GM23248 (cell line): ENCODE measurements around the gene TOX2. TPM values are rescaled to one million over a fixed set of nuclear protein-coding genes. Genes with fewer than 3 reads are reported as not detected.

Experiments used
- DNase-seq: peaks from one replicate; pipeline ENCODE4 v3.0.0-alpha.2; 2015
- H2AFZ ChIP-seq: fragments of 200-600 bp; sonication (generic); 2 replicates; pipeline ENCODE4 v1.6.1; 2016; ENCODE audit warnings: antibody characterized with exemption
- H3F3A ChIP-seq: fragments of 200-600 bp; sonication (generic); 2 replicates; pipeline ENCODE4 v1.6.1; 2016; ENCODE audit warnings: mild to moderate bottlenecking, antibody characterized with exemption, mixed run types; ENCODE audit not compliant: insufficient read depth
- H3K27ac ChIP-seq: fragments of 200-600 bp; sonication (generic); 2 replicates; pipeline ENCODE4 v1.5.1; 2016; ENCODE audit warnings: mild to moderate bottlenecking
- H3K27me3 ChIP-seq: fragments of 200-600 bp; sonication (generic); replicated peaks from 2 replicates; pipeline ENCODE4 v1.6.1; 2016; ENCODE audit warnings: mild to moderate bottlenecking; ENCODE audit not compliant: insufficient read depth
- H3K36me3 ChIP-seq: fragments of 200-600 bp; sonication (generic); 2 replicates; pipeline ENCODE4 v1.6.1; 2016; ENCODE audit warnings: low read depth, mild to moderate bottlenecking
- H3K4me1 ChIP-seq: fragments of 200-600 bp; sonication (generic); 2 replicates; pipeline ENCODE4 v1.6.1; 2016; ENCODE audit warnings: mild to moderate bottlenecking; ENCODE audit not compliant: insufficient read depth
- H3K4me2 ChIP-seq: fragments of 200-600 bp; sonication (generic); one replicate; pipeline ENCODE4 v1.6.1; 2016; ENCODE audit warnings: mild to moderate bottlenecking; ENCODE audit not compliant: unreplicated experiment
- H3K4me3 ChIP-seq: fragments of 200-600 bp; sonication (generic); 2 replicates; pipeline ENCODE4 v1.5.1; 2016; ENCODE audit warnings: mild to moderate bottlenecking
- H3K79me2 ChIP-seq: fragments of 200-600 bp; sonication (generic); 2 replicates; pipeline ENCODE4 v1.6.1; 2016; ENCODE audit warnings: mild to moderate bottlenecking; ENCODE audit not compliant: insufficient read depth
- H3K9ac ChIP-seq: fragments of 200-600 bp; sonication (generic); 2 replicates; pipeline ENCODE4 v1.6.1; 2016; ENCODE audit warnings: mild to moderate bottlenecking
- H3K9me2 ChIP-seq: fragments of 200-600 bp; sonication (generic); 2 replicates; pipeline ENCODE4 v1.6.1; 2016; ENCODE audit warnings: mixed run types, mild to moderate bottlenecking, moderate library complexity; ENCODE audit not compliant: insufficient read depth
- H3K9me3 ChIP-seq: fragments of 200-600 bp; sonication (generic); one replicate; pipeline ENCODE4 v1.6.1; 2017; ENCODE audit warnings: low read depth
- H4K20me1 ChIP-seq: fragments of 200-600 bp; sonication (generic); 2 replicates; pipeline ENCODE4 v1.6.0; 2016; ENCODE audit not compliant: insufficient read depth
- EZH2 ChIP-seq: fragments of 200-600 bp; sonication (generic); IDR thresholded peaks from 2 replicates; pipeline ENCODE4 v1.6.1; 2018; ENCODE audit warnings: antibody characterized with exemption, mild to moderate bottlenecking; ENCODE audit not compliant: insufficient read depth, poor library complexity, severe bottlenecking
- EZH2phosphoT487 ChIP-seq: fragments of 200-600 bp; sonication (generic); IDR thresholded peaks from 2 replicates; pipeline ENCODE4 v1.6.1; 2018; ENCODE audit warnings: antibody characterized with exemption, moderate library complexity, mild to moderate bottlenecking, low read depth; ENCODE audit not compliant: insufficient read depth
- WGBS, 2 experiments: methylation state at CpG; one replicate each; pipeline ENCODE4 v1.1.6; 2015 to 2017; ENCODE audit warnings: low lambda C conversion rate in 2 of 2, low coverage in 1 of 2; ENCODE audit errors: missing lambda C conversion rate in 2 of 2; 5-methylcytosine and 5-hydroxymethylcytosine counted together
- in situ Hi-C: fragments of 300-500 bp; cut with MboI; formaldehyde crosslinking; loops from 2 replicates; pipeline ENCODE4 v1.15.0; 2020
- polyA plus RNA-seq: library from polyadenylated mRNA; unstranded; fragments of >200 nt; fragmentation: Nextera tagmentation; extraction: Ambion mirVana; gene quantifications from 2 replicates; pipeline ENCODE4 v1.2.1, GENCODE V29; 2016
- total RNA-seq: library from RNA; depleted of rRNA; stranded (reverse); fragments of >200 nt; shearing (Covaris generic); gene quantifications from 2 replicates; pipeline ENCODE4 v1.2.3, GENCODE V29; 2014

TOX2 gene
- total and polyA plus RNA-seq, 2 experiments from 2014 or later, result 0.97 to 15.9 TPM

DNA sequence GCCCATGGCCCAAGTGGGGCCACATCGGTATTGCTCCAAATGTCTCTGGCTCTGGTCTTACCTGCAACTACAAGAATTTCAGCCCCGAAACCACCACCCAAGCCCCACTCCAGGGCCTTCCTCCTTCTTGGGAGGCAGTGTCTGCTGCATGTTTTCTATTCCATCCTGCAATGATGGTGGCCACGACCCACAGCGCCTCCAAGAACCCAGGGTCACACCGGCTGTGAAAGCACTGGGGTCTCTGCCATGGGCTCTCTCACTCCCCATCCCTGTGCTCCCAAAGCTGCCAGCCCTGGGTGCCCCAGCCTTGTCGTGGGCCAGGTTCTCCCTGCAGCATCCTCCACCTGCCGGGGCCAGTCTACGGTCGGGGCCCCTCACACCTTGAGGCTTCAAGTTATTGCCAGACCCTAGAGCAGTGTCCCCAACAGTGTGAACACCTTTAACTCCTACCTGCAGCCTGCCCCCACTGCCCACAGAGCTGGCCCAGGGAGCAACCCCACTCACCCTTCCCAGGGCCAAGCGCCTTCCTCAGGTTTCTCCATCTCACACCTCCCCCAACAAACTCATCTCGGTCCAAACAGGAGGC is 157.0 kb downstream of the TOX2 start:
- no peaks in the 10 kb centered on the region for H3K4me1 ChIP-seq
- no peaks in the 10 kb centered on the region for H3K9me3 ChIP-seq
- no peak for DNase-seq
- H3K9ac ChIP-seq, result no peak overlapping the region
- no peaks in the 10 kb centered on the region for H3K27me3 ChIP-seq
- TF ChIP-seq EZH2, result no peak
- TF ChIP-seq EZH2phosphoT487, result no peak
- in situ Hi-C loops, result no loop called here
- no peaks in the 10 kb centered on the region for H3F3A ChIP-seq
- no peak overlapping the region for H3K27ac ChIP-seq
- H3K9me2 ChIP-seq, result no peaks in the 10 kb centered on the region
- no peak overlapping the region for H2AFZ ChIP-seq
- H3K79me2 ChIP-seq, result no peaks in the 10 kb centered on the region
- no peak overlapping the region for H3K4me3 ChIP-seq
- WGBS, 2 experiments, result 83 to 90% methylated on average over 11 of the region's 11 CpGs
- no peak overlapping the region for H3K4me2 ChIP-seq
- no peaks in the 10 kb centered on the region for H3K36me3 ChIP-seq
- no peaks in the 10 kb centered on the region for H4K20me1 ChIP-seq

DNA sequence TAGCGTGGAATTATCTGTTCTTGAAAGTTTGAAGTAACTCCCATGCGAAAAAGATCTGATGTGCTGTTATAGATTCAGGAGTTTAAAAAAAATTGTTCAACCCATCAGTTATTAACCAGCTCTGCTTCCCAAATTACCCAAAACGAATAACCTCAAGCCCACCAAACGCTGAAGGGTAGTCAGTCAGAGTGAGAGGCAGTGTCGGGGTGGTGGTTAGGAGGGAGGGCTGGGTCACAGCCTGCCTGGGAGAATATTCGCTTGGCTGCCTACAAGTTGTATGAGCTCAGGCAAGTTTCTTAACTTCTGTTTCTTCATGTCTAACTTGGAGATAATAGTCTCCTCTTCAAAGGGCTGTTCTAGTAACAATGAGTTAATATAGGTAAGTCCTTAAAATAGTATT is 157.7 kb downstream of the TOX2 start:
- Histone ChIP-seq H3K9me3 (no peaks in the 10 kb centered on the region), H3K9ac (no peak overlapping the region), H3K27me3 (no peaks in the 10 kb centered on the region), H3K36me3 (no peaks in the 10 kb centered on the region), H3K27ac (no peak overlapping the region), H4K20me1 (no peaks in the 10 kb centered on the region), H3F3A (no peaks in the 10 kb centered on the region), H3K79me2 (no peaks in the 10 kb centered on the region), H3K4me1 (no peaks in the 10 kb centered on the region), H3K9me2 (no peaks in the 10 kb centered on the region), H3K4me2 (no peak overlapping the region), H2AFZ (no peak overlapping the region), H3K4me3 (no peak overlapping the region)
- TF ChIP-seq EZH2phosphoT487 (no peak), EZH2 (no peak)
- DNase-seq, result no peak
- in situ Hi-C loops, result no loop called here
- 58 to 60% methylated on average over 6 of the region's 6 CpGs for WGBS, 2 experiments

DNA sequence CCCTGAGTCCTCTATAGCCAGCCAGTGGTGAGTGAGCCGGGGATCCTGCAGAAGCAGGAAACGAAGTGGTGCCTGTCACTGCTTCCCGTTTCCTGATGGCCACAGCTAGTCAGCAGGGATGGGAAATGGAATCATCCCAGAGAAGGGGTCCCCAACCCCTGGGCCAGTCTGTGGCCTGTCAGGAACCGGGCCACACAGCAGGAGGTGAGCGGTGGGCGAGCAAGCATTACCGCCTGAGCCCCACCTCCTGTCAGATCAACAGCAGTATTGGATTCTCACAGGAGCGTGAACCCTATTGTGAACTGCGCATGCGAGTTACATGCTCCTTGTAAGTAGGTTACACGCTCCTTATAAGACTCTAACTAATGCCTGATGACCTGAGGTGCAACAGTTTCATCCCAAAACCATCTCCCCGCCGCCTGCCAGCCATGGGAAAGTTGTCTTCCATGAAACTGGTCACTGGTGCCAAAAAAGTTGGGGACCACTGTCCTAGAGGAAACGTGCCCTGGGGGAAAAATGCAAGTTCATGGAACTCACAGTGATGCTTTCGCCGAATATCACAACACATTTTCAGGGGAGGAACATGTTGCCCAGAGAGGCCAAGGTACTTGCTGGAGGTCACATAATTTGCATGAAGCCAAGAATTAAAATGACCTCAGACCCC is 158.5 kb downstream of the TOX2 start:
- Histone ChIP-seq H3K4me2 (no peak overlapping the region), H3K4me1 (no peaks in the 10 kb centered on the region), H4K20me1 (no peaks in the 10 kb centered on the region), H3K27me3 (no peaks in the 10 kb centered on the region), H2AFZ (no peak overlapping the region), H3K4me3 (no peak overlapping the region), H3K79me2 (no peaks in the 10 kb centered on the region), H3K9me2 (no peaks in the 10 kb centered on the region), H3K27ac (no peak overlapping the region), H3K9ac (no peak overlapping the region), H3K9me3 (no peaks in the 10 kb centered on the region), H3F3A (no peaks in the 10 kb centered on the region), H3K36me3 (no peaks in the 10 kb centered on the region)
- 79% methylated on average over 16 of the region's 16 CpGs for WGBS, 2 experiments
- no peak for DNase-seq
- in situ Hi-C loops, result no loop called here
- TF ChIP-seq EZH2phosphoT487 (no peak), EZH2 (no peak)

DNA sequence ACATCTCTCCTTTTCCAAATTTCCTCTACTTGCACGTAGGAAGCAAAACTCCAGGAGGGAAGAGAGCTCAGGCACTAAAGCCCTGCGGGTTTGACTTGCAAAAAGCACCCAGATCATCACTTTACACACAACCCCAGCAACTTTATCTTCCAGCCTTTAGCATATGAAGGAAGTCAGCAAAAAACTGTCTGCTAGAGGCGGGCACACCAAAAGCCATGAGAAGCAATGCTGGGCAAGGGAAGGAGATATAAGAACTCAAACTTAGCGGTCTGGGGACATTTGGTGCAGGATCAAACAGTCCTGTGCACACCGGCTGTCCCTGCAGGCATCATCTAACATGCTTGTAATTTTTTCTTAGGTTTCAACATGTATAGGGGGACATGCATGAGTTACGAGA is 159.0 kb downstream of the TOX2 start:
- TF ChIP-seq EZH2, result no peak
- TF ChIP-seq EZH2phosphoT487, result no peak
- DNase-seq, result no peak
- in situ Hi-C loops, result no loop called here
- H3K27ac ChIP-seq, result no peak overlapping the region
- H3K79me2 ChIP-seq, result no peaks in the 10 kb centered on the region
- H3K4me2 ChIP-seq, result no peak overlapping the region
- no peaks in the 10 kb centered on the region for H3K4me1 ChIP-seq
- no peaks in the 10 kb centered on the region for H3K9me3 ChIP-seq
- H3K4me3 ChIP-seq, result no peak overlapping the region
- no peak overlapping the region for H2AFZ ChIP-seq
- 83 to 84% methylated on average over 6 of the region's 6 CpGs for WGBS, 2 experiments
- H3K9me2 ChIP-seq, result no peaks in the 10 kb centered on the region
- H3F3A ChIP-seq, result no peaks in the 10 kb centered on the region
- no peaks in the 10 kb centered on the region for H3K27me3 ChIP-seq
- H3K36me3 ChIP-seq, result no peaks in the 10 kb centered on the region
- no peaks in the 10 kb centered on the region for H4K20me1 ChIP-seq
- no peak overlapping the region for H3K9ac ChIP-seq
